Activated T-helper 17 cell treated with anti-CD3 and anti-CD28 coated beads, Interleukin-2, amount 50 U/mL, for 72 hours (primary cell): ENCODE results near the gene GBE1. TPM values are rescaled to one million over a fixed set of nuclear protein-coding genes. Genes with fewer than 3 reads are reported as not detected.
"Not testable (repeated sequence)": the region's sequence is repeated elsewhere in the genome, so short reads cannot be mapped to it uniquely, and the experiment has no call there.

Source experiments
- ATAC-seq: fragments of 150-1000 bp; cut with Tn5 transposase; replicated peaks from 2 replicates; pipeline ENCODE4 v1.10.0; 2021; ENCODE audit warnings: mild to moderate bottlenecking, moderate library complexity
- H3K27ac Mint-ChIP-seq: one replicate; pipeline ENCODE4 v1.8.0; 2022; ENCODE audit warnings: mixed read lengths
- H3K27me3 Mint-ChIP-seq: one replicate; pipeline ENCODE4 v1.8.0; 2022; ENCODE audit warnings: mixed read lengths
- H3K36me3 Mint-ChIP-seq: one replicate; pipeline ENCODE4 v1.8.0; 2022; ENCODE audit warnings: low read depth, mild to moderate bottlenecking, mixed read lengths
- H3K4me1 Mint-ChIP-seq: one replicate; pipeline ENCODE4 v1.8.0; 2022; ENCODE audit warnings: mixed read lengths
- H3K4me3 Mint-ChIP-seq: one replicate; pipeline ENCODE4 v1.8.0; 2022; ENCODE audit warnings: mild to moderate bottlenecking, mixed read lengths
- H3K9me3 Mint-ChIP-seq: one replicate; pipeline ENCODE4 v1.8.0; 2022; ENCODE audit warnings: mixed read lengths
- total RNA-seq, 2 donors: library from RNA; stranded (reverse); gene quantifications; one replicate each; pipeline ENCODE4 v1.2.3, GENCODE V29; 2022

Gene GBE1
- 100 to 1,000 TPM in 1 of 2 donors, 10 to 100 TPM in 1; 64.4 to 251 TPM for total RNA-seq

DNA sequence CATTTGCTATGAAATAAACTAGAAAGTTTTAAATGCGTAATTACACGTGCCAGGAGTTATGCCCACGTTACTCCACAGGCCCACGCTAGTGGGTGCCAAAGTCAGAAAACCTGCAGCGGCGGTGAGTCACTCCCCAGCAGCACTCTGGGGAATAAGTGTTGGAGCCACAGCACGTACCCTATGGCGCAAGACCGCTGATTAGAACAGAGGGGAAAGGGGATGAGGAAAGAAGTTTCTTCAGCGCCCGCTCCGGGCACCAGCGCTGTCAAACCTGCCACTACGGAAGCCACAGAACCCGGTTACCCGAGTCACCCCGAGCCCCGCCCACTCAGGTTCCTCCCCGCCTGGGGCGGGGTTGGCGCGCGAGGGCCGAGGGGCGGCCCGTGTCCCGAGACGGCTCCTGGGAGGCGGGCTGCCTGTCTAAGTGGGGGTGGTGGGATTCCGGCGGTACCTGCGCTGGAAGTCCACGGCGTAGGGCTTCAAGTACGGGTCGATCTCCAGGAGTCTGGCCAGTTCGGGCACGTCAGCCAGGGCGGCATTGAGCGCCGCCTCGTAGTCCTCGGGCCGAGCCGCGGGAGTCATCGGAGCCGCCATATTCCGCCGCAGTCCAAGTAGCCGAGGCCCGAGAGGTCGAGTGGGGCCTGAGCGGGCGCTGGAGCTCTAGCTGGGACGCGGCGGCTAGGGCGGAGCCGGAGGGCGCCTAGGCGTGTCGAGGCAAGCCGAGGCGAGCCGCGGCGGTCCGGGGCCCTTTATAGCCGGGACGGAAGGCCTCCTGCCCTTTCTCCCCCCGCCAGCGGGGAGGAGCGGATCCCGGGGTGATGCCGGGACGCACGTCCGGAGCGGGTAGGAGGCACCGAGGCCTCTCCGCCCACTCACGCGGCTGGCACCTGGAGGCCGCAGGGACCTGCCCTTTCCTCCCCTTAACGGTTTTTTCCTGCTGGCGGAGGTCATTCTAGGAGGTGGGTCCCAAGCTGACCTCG lies at the start of gene GBE1:
Gene GBE1 (minus strand): TSS at position 722 of the 980 bp plus-strand sequence. CDS start 128 bp downstream, at position 594.
- Mint-ChIP-seq H3K9me3 (no peaks in the 10 kb centered on the region), H3K36me3 (peaks cover 48% of the 10 kb centered on the region), H3K27me3 (no peaks in the 10 kb centered on the region), H3K4me3 (peak within 1 kb of the TSS; percentile 95), H3K27ac (peak within 1 kb of the TSS; percentile 97), H3K4me1 (peaks cover 27% of the 10 kb centered on the region)
- ATAC-seq = peak; percentile 81

DNA sequence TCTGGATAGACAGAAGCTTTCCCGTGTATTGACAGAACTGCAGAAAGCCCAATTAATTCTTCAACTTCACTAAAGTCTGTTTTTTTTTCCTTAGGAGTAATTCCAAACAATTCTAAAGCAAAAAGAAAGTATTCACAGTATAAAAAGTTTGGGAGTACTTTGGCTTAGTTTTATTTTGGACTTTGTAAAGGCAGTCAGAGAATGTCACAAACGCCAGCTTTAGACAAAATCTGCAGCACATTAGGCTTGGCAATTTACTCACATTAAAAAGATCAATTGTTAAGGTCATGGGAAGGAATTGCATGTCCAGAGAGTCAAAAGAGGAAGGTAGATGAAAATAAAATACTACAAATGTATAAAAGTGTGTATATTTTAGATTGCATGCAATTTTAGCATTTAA lies 47.5 kb upstream of the GBE1 start:
- H3K4me3 Mint-ChIP-seq = no peak overlapping the region
- no peak for ATAC-seq
- no peaks in the 10 kb centered on the region for H3K36me3 Mint-ChIP-seq
- H3K27ac Mint-ChIP-seq = no peak overlapping the region
- H3K9me3 Mint-ChIP-seq = no peaks in the 10 kb centered on the region
- peaks cover 3% of the 10 kb centered on the region for H3K27me3 Mint-ChIP-seq
- no peaks in the 10 kb centered on the region for H3K4me1 Mint-ChIP-seq

DNA sequence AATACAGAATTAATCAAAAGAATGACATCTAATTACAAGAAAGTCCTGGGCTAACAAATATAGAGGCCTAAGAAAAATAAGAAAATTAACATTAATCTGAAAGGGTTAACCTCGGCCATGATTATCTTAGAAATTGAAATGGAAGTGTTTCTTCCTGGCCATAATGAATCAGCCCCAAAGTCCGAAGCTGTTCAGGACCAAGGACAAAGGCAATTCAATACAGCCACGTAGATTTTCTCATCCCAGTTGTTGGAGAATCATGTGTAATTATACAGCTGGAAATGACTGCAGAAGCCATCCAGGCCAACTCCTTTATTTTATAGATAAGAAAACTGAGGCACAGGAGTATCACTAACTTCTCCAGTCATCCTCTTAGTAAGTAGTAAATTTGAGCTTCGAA lies 38.0 kb upstream of the GBE1 start:
- no peak for ATAC-seq
- no peaks in the 10 kb centered on the region for H3K36me3 Mint-ChIP-seq
- H3K27me3 Mint-ChIP-seq = no peaks in the 10 kb centered on the region
- no peaks in the 10 kb centered on the region for H3K4me1 Mint-ChIP-seq
- no peak overlapping the region for H3K27ac Mint-ChIP-seq
- H3K9me3 Mint-ChIP-seq = no peaks in the 10 kb centered on the region
- no peak overlapping the region for H3K4me3 Mint-ChIP-seq

DNA sequence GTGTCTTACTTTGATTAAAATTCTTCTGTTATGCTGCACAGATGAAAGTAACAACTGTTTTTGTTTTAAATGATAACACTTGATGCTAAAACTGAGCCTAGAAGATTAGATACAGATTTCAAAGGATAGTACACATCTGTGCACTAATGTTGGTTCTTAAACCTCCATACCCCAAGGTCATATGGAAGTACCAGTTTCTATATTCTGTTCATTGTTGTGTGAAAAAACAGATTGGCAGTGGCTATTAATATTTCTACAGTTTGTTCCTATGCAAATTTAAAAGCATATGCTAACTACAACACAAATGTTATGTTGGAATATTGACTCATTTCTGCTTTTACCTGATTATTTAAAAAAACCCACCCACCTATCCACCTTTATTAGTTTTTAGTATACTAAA lies 32.0 kb upstream of the GBE1 start:
- Mint-ChIP-seq H3K4me3 (no peak overlapping the region), H3K9me3 (no peaks in the 10 kb centered on the region), H3K27me3 (peaks cover 8% of the 10 kb centered on the region), H3K4me1 (no peaks in the 10 kb centered on the region), H3K27ac (no peak overlapping the region), H3K36me3 (no peaks in the 10 kb centered on the region)
- no peak for ATAC-seq

DNA sequence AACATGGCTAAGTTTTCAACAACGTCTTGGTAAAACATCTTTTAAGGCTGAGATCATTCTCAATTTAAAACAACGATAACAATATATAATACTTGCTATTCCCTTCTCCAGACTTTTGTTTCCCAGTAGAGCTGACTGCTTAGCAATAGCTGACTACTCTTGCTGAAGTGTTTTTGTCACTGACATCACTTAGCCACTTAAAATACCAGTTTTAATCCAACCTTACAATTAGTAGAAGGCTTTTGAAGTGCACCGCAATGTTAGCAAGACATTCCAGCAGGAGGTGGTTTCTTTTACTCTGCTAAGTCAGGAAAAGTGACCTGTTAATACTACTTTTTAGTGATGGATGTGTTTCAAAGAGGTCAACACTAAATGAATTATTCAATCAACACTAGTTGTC lies 28.7 kb upstream of the GBE1 start:
- Mint-ChIP-seq H3K4me3 (no peak overlapping the region), H3K36me3 (no peaks in the 10 kb centered on the region), H3K27me3 (peaks cover 12% of the 10 kb centered on the region), H3K27ac (no peak overlapping the region), H3K9me3 (no peaks in the 10 kb centered on the region), H3K4me1 (no peaks in the 10 kb centered on the region)
- ATAC-seq = no peak

DNA sequence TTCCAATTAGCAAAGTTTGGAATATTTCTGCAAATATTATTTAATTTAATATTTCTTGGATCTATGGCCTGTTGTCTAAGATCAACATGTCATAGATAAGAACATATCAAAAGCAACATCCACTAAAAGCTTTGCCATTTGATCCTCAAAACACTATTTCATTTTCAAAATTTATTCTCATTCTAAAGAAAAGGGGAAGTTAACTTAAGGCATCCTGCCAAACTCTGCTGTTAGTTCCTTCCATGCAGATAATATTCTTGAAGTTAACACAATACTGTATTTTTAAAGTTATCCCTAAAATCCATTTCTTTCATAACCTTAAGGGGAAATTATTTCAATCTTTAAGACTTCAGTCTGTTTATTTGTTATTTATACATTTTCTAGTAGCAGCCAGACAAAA lies 28.2 kb upstream of the GBE1 start:
- no peak overlapping the region for H3K4me3 Mint-ChIP-seq
- no peak for ATAC-seq
- no peaks in the 10 kb centered on the region for H3K9me3 Mint-ChIP-seq

DNA sequence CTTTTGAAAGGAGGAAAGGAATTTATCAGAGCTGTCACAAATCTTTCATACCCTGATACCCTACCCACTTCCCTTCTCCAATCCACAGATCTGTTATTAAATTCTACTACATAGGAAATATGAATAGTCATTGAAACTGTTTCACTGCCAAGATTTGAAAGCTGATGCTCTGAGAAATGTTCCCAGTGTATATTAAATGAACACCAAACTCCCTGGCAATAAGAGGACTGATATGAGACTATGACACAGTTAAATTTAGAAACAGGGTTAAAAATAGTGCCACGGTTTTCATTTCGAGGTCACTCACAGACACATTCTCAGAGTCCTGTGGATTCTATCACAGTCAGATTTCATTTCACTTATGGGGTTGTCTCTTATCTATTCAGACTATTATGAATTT lies 27.2 kb upstream of the GBE1 start:
- Mint-ChIP-seq H3K9me3 (no peaks in the 10 kb centered on the region), H3K27ac (no peak overlapping the region), H3K27me3 (peaks cover 12% of the 10 kb centered on the region), H3K36me3 (no peaks in the 10 kb centered on the region), H3K4me1 (no peaks in the 10 kb centered on the region), H3K4me3 (no peak overlapping the region)
- ATAC-seq = no peak

More for the DNA sequence above, 28.2 kb upstream of the GBE1 start:
- H3K27me3 Mint-ChIP-seq = peaks cover 12% of the 10 kb centered on the region
- no peak overlapping the region for H3K27ac Mint-ChIP-seq
- H3K36me3 Mint-ChIP-seq = no peaks in the 10 kb centered on the region
- no peaks in the 10 kb centered on the region for H3K4me1 Mint-ChIP-seq

DNA sequence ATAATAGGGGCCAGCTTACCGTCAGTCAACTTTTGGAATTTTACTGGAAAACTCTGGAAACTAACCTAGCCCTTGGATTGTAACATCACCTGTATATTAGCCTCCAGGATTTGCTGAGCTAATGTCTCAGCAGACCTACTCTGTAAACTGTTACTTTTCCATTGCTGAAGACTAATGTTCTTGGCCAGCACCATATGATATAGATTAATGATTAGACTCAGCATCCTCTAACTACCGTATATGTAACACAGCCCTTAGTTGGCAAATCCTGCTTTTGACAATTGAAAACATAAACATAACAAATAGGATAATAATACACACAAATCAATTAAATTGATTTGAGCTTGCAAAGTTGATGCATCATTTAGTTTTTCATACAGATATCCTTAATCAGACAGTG lies 26.6 kb upstream of the GBE1 start:
- Mint-ChIP-seq H3K27me3 (peaks cover 12% of the 10 kb centered on the region), H3K27ac (no peak overlapping the region), H3K36me3 (no peaks in the 10 kb centered on the region), H3K4me1 (no peaks in the 10 kb centered on the region), H3K9me3 (peaks cover under 1% of the 10 kb centered on the region), H3K4me3 (no peak overlapping the region)
- ATAC-seq = no peak

DNA sequence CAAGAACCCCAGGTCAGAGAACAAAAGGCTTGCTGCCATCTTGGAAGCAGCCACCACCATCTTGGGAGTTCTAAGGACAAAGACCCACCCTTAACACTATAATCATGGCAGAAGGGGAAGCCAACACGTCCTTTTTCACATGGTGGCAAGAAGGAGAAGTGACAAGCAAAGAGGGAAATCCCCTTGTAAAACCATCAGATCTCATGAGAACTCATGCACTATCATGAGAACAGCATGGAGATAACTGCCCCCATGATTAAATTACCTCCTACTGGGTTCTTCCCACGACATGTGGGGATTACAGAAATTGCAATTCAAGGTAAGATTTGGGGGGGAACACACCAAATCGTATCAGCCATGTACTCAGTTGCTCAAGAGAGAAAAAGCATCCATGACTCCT lies 21.1 kb upstream of the GBE1 start:
- H3K36me3 Mint-ChIP-seq = no peaks in the 10 kb centered on the region
- H3K27ac Mint-ChIP-seq = no peak overlapping the region
- H3K9me3 Mint-ChIP-seq = peaks cover 4% of the 10 kb centered on the region
- no peak overlapping the region for H3K4me3 Mint-ChIP-seq
- peaks cover 8% of the 10 kb centered on the region for H3K27me3 Mint-ChIP-seq
- no peak for ATAC-seq
- H3K4me1 Mint-ChIP-seq = peaks cover 4% of the 10 kb centered on the region

DNA sequence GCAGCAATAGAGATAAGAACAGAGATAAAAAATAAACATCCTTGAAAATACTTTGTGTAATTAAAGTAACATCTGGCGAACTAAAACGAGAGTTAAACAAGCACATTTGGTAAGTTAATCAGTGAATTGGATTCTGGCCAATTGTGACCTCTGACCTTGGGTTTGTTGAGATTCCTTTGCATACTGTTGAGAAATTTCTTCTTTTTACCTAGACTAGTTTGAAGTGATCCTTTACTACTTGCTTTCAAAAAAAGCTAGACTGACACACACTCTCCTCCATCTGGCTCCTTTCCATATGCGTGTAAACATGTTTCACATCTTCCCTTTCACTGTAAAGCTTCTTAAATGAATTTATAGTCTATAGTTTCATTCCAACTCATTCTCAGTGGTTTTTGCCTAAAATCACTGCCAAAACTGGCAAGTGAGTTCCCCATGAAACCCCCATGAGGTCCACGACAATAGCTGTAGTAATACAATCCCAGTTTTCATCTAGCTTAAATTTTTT lies 17.3 kb upstream of the GBE1 start:
- peak; percentile 76 for ATAC-seq
- Mint-ChIP-seq H3K27ac (peak overlapping the region; percentile 2), H3K4me1 (peaks cover 4% of the 10 kb centered on the region), H3K36me3 (no peaks in the 10 kb centered on the region), H3K27me3 (peaks cover 3% of the 10 kb centered on the region), H3K4me3 (no peak overlapping the region), H3K9me3 (peaks cover 4% of the 10 kb centered on the region)

DNA sequence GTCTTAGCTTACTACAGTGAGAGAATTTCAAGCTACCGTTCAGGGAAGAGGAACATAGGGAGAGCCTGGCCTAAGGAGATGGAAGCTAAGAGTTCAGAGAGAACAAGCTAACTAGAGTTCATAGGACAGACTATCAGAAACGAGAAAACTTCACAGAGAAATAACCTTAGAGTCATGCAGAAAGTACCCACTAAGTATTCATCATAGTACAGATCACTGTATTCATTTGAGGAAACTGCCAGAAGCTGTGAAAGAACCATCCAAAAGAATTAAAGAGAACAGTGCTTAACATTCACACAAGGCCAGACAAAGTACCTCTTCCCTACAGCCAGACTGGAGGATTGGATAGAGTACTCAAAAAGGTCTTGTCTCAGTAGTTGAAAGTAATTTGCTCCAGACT lies 15.2 kb upstream of the GBE1 start:
- Mint-ChIP-seq H3K27ac (no peak overlapping the region), H3K4me3 (no peak overlapping the region), H3K27me3 (peaks cover 3% of the 10 kb centered on the region), H3K4me1 (peaks cover 4% of the 10 kb centered on the region), H3K9me3 (no peaks in the 10 kb centered on the region), H3K36me3 (no peaks in the 10 kb centered on the region)
- peak; percentile 76 for ATAC-seq

DNA sequence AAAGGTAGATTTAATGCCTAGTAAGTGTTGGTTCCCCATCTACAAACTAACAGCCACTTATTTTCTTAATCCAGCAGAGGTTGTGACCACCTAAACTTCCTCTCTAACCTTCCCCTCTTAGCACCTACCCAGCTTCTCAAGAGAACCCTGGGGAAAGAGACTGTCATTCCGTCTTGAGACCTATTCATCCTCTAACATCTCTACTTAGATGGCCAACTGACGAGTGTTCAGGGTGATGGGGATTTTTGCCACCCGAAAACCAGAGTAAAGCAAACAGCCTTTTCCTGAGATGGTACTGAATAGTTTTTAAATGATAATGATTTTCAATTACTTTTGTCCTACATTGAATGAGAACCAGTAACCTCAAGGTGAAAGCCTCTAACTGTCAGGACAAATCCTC lies 9.3 kb upstream of the GBE1 start:
- H3K36me3 Mint-ChIP-seq = no peaks in the 10 kb centered on the region
- no peak for ATAC-seq
- H3K4me3 Mint-ChIP-seq = no peak overlapping the region
- H3K27me3 Mint-ChIP-seq = peaks cover 15% of the 10 kb centered on the region
- no peaks in the 10 kb centered on the region for H3K9me3 Mint-ChIP-seq
- no peak overlapping the region for H3K27ac Mint-ChIP-seq
- no peaks in the 10 kb centered on the region for H3K4me1 Mint-ChIP-seq

DNA sequence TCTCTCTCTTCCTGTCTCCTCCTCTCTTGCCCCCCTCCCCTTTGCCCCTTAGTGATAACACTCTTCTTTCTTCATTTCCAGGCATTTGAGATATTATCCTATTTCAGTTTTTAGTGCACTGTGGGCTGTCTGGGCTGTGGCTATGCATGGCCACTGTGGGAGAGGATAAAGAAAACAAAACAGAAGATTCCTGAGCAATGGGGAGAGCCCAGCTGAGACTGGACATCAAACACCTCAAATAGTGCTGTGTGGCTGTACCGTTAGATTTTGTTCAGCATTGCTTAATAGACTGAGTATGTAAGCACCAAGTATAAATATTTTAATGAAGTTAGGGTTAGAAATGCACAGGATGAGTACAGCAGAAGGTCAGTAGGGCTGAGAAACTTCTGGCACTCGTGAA lies 7.9 kb upstream of the GBE1 start:
- H3K36me3 Mint-ChIP-seq = no peaks in the 10 kb centered on the region
- H3K27ac Mint-ChIP-seq = no peak overlapping the region
- H3K4me3 Mint-ChIP-seq = no peak overlapping the region
- H3K9me3 Mint-ChIP-seq = no peaks in the 10 kb centered on the region
- H3K4me1 Mint-ChIP-seq = no peaks in the 10 kb centered on the region
- no peak for ATAC-seq
- H3K27me3 Mint-ChIP-seq = peaks cover 15% of the 10 kb centered on the region

DNA sequence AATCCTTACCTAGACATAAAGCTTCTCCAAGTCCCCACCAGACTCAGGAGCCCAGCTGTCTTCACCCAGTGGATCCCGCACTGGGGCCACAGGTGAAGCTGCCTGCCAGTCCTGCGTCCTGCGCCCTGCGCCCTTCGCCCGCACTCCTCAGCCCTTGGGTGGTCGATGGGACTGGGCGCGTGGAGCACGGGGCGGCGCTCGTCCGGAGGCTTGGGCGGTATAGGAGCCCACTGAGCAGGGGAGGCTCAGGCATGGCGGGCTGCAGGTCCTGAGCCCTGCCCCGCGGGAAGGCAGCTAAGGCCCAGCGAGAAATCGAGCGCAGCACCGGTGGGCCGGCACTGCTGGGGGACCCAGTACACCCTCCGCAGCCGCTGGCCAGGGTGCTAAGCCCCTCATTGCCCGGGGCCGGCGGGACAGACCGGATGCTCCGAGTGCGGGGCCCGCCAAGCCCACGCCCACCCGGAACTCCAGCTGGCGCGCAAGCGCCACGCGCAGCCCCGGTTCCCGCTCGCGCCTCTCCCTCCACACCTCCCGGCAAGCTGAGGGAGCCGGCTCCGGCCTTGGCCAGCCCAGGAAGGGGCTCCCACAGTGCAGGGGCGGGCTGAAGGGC lies 5.9 kb upstream of the GBE1 start:
- not testable (repeated sequence) for ATAC-seq, H3K36me3 Mint-ChIP-seq, H3K27ac Mint-ChIP-seq, H3K4me1 Mint-ChIP-seq, H3K4me3 Mint-ChIP-seq, H3K9me3 Mint-ChIP-seq
- peaks cover 15% of the 10 kb centered on the region for H3K27me3 Mint-ChIP-seq

DNA sequence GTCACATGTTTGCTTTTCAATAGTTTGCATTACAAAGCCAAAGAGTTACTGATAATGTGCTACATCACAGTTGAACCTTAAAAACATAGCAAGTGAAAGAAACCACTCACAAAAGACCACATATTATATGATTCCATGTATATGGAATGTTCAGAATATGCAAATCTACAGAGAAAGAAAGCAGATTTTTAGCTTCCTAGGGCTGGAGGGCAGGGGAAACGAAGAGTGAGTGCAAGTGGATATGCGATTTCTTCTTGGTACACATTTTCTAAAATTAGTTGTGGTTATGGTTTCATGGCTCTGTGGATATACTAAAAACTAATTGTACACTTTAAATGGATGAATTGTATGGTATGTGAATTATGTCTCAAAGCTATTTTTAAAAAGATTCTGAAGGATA lies 4.0 kb upstream of the GBE1 start:
- H3K27me3 Mint-ChIP-seq = peaks cover 4% of the 10 kb centered on the region
- no peak for ATAC-seq
- peaks cover 7% of the 10 kb centered on the region for H3K36me3 Mint-ChIP-seq
- H3K27ac Mint-ChIP-seq = no peak overlapping the region
- no peak overlapping the region for H3K4me3 Mint-ChIP-seq
- no peaks in the 10 kb centered on the region for H3K9me3 Mint-ChIP-seq
- peaks cover 11% of the 10 kb centered on the region for H3K4me1 Mint-ChIP-seq
